OCI-LY1 (cell line): ENCODE measurements around the gene DOCK6.

Source experiments
- H2AFZ ChIP-seq: fragments of 200-600 bp; sonication (generic), shearing (Covaris generic); 2 replicates; pipeline ENCODE4 v1.6.0; 2014; ENCODE audit warnings: antibody characterized with exemption, mild to moderate bottlenecking, low read length
- H3F3A ChIP-seq: fragments of 200-600 bp; sonication (generic), shearing (Covaris generic); 2 replicates; pipeline ENCODE4 v1.6.0; 2014; ENCODE audit warnings: mild to moderate bottlenecking, antibody characterized with exemption, low read length, moderate library complexity; ENCODE audit not compliant: insufficient read depth
- H3K27ac ChIP-seq: fragments of 200-600 bp; sonication (generic); 2 replicates; pipeline ENCODE4 v1.5.1; 2014; ENCODE audit warnings: low read length, mixed run types, mild to moderate bottlenecking, low read depth; ENCODE audit not compliant: poor library complexity, severe bottlenecking
- H3K27me3 ChIP-seq: fragments of 200-600 bp; sonication (generic); 2 replicates; pipeline ENCODE4 v1.6.0; 2014; ENCODE audit warnings: antibody characterized with exemption, mild to moderate bottlenecking, low read length, moderate library complexity; ENCODE audit not compliant: insufficient read depth
- H3K36me3 ChIP-seq: fragments of 200-600 bp; sonication (generic); 2 replicates; pipeline ENCODE4 v1.6.1; 2014; ENCODE audit warnings: mild to moderate bottlenecking, antibody characterized with exemption, low read length, moderate library complexity, mixed read lengths; ENCODE audit not compliant: insufficient read depth
- H3K4me1 ChIP-seq: fragments of 200-600 bp; sonication (generic); 2 replicates; pipeline ENCODE4 v1.5.1; 2014; ENCODE audit warnings: mild to moderate bottlenecking, low read length, moderate library complexity; ENCODE audit not compliant: insufficient read depth, severe bottlenecking
- H3K4me2 ChIP-seq: fragments of 200-600 bp; sonication (generic), shearing (Covaris generic); 2 replicates; pipeline ENCODE4 v1.6.1; 2014; ENCODE audit warnings: low read length
- H3K4me3 ChIP-seq: fragments of 200-600 bp; sonication (generic); 2 replicates; pipeline ENCODE4 v1.5.1; 2014; ENCODE audit warnings: low read length, low read depth, mild to moderate bottlenecking, mixed read lengths; ENCODE audit not compliant: poor library complexity, severe bottlenecking
- H3K79me2 ChIP-seq: fragments of 200-600 bp; shearing (Covaris generic); 2 replicates; pipeline ENCODE4 v1.6.1; 2016; ENCODE audit warnings: mixed run types, low read length, mixed read lengths; ENCODE audit not compliant: insufficient read depth
- H3K9ac ChIP-seq: fragments of 200-600 bp; sonication (generic), shearing (Covaris generic); 2 replicates; pipeline ENCODE4 v1.6.1; 2014; ENCODE audit warnings: mild to moderate bottlenecking, low read length, mixed read lengths
- H3K9me2 ChIP-seq: fragments of 200-600 bp; sonication (generic), shearing (Covaris generic); 2 replicates; pipeline ENCODE4 v1.6.1; 2014; ENCODE audit warnings: low read depth, mild to moderate bottlenecking, low read length, mixed read lengths
- H3K9me3 ChIP-seq: fragments of 200-600 bp; shearing (Covaris generic); 2 replicates; pipeline ENCODE4 v1.6.1; 2014; ENCODE audit warnings: low read length, mixed read lengths
- H4K20me1 ChIP-seq: fragments of 200-600 bp; sonication (generic), shearing (Covaris generic); 2 replicates; pipeline ENCODE4 v1.6.0; 2016; ENCODE audit warnings: mild to moderate bottlenecking, low read length; ENCODE audit not compliant: insufficient read depth
- EZH2 ChIP-seq: fragments of 200-600 bp; sonication (generic), shearing (Covaris generic); IDR thresholded peaks from 2 replicates; pipeline ENCODE4 v1.8.0; 2017; ENCODE audit warnings: borderline replicate concordance, mixed run types, mild to moderate bottlenecking, antibody characterized with exemption, low read length, moderate library complexity, mixed read lengths
- TF ChIP-seq, protein P1 (sequence below): fragments of 200-600 bp; sonication (generic), shearing (Covaris generic); IDR thresholded peaks from 2 replicates; pipeline ENCODE4 v1.5.1; 2017; ENCODE audit warnings: mild to moderate bottlenecking, antibody characterized with exemption, low read length, moderate library complexity, mixed read lengths

Gene DOCK6

DNA sequence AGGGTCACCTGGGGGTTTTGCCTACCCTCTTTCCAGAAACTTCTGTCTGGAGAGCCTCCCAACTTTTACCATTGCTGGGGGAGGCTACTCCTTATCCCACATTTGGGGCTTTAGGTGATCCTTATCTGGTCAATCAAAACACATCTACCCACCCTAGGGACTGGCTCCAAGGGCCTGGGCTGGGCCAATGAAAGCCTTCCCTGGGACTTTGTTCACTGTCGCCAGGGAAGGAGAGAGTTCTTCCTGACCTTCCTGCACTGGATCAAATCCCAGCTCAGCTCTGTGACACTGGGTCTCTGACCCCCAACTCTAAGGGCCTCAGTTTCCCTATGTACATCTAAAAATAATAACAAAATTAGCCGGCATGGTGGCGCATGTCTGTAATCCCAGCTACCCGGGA lies 11.1 kb downstream of the DOCK6 start:
- no peaks in the 10 kb centered on the region for H3K4me1 ChIP-seq

GRCh38 chr19:11248852-11249251 lies 13.5 kb downstream of the DOCK6 start:
- Histone ChIP-seq H4K20me1 (no peaks in the 10 kb centered on the region), H3K4me2 (no peak overlapping the region), H3K9ac (no peak overlapping the region), H3K27ac (no peak overlapping the region), H3K27me3 (no peaks in the 10 kb centered on the region), H3K9me3 (no peaks in the 10 kb centered on the region), H3K36me3 (peaks cover 12% of the 10 kb centered on the region), H3F3A (no peaks in the 10 kb centered on the region), H3K79me2 (no peaks in the 10 kb centered on the region), H2AFZ (no peak overlapping the region), H3K4me1 (no peaks in the 10 kb centered on the region), H3K9me2 (no peaks in the 10 kb centered on the region), H3K4me3 (no peak overlapping the region)
- TF ChIP-seq, protein P1, sequence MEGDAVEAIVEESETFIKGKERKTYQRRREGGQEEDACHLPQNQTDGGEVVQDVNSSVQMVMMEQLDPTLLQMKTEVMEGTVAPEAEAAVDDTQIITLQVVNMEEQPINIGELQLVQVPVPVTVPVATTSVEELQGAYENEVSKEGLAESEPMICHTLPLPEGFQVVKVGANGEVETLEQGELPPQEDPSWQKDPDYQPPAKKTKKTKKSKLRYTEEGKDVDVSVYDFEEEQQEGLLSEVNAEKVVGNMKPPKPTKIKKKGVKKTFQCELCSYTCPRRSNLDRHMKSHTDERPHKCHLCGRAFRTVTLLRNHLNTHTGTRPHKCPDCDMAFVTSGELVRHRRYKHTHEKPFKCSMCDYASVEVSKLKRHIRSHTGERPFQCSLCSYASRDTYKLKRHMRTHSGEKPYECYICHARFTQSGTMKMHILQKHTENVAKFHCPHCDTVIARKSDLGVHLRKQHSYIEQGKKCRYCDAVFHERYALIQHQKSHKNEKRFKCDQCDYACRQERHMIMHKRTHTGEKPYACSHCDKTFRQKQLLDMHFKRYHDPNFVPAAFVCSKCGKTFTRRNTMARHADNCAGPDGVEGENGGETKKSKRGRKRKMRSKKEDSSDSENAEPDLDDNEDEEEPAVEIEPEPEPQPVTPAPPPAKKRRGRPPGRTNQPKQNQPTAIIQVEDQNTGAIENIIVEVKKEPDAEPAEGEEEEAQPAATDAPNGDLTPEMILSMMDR, result no peak
- TF ChIP-seq EZH2, result no peak

More for the DNA sequence above, 11.1 kb downstream of the DOCK6 start:
- no peaks in the 10 kb centered on the region for H3K9me3 ChIP-seq
- no peak overlapping the region for H3K9ac ChIP-seq
- no peak overlapping the region for H3K4me3 ChIP-seq
- no peaks in the 10 kb centered on the region for H3K27me3 ChIP-seq
- no peak overlapping the region for H3K27ac ChIP-seq
- H2AFZ ChIP-seq, result no peak overlapping the region
- peaks cover 12% of the 10 kb centered on the region for H3K36me3 ChIP-seq
- no peaks in the 10 kb centered on the region for H3K79me2 ChIP-seq
- H3K9me2 ChIP-seq, result no peaks in the 10 kb centered on the region
- no peaks in the 10 kb centered on the region for H4K20me1 ChIP-seq
- no peak overlapping the region for H3K4me2 ChIP-seq
- TF ChIP-seq EZH2, result no peak
- TF ChIP-seq, protein P1, result no peak
- no peaks in the 10 kb centered on the region for H3F3A ChIP-seq

- peaks cover 12% of the 10 kb centered on the region for H3K36me3 ChIP-seq
- H4K20me1 ChIP-seq, result no peaks in the 10 kb centered on the region
- peaks cover 4% of the 10 kb centered on the region for H3K4me1 ChIP-seq
- no peaks in the 10 kb centered on the region for H3K9me2 ChIP-seq
- H3K9me3 ChIP-seq, result no peaks in the 10 kb centered on the region
- no peak overlapping the region for H3K9ac ChIP-seq
- H3K27me3 ChIP-seq, result no peaks in the 10 kb centered on the region
- no peak for TF ChIP-seq EZH2
- TF ChIP-seq, protein P1, result no peak
- H3K79me2 ChIP-seq, result no peaks in the 10 kb centered on the region
- no peak overlapping the region for H3K4me2 ChIP-seq
- H3F3A ChIP-seq, result no peaks in the 10 kb centered on the region
- H3K27ac ChIP-seq, result no peak overlapping the region
- H3K4me3 ChIP-seq, result no peak overlapping the region
- H2AFZ ChIP-seq, result no peak overlapping the region
These were observed 14.4 kb downstream of the DOCK6 start for GRCh38 chr19:11247934-11248333.
